ENCODE data around the gene PHLDB3. TPM values are rescaled to one million over a fixed set of nuclear protein-coding genes. Genes with fewer than 3 reads are reported as not detected.

Gene PHLDB3
- total RNA-seq, 1 donor from 2014 or later = 7.9 TPM

DNA sequence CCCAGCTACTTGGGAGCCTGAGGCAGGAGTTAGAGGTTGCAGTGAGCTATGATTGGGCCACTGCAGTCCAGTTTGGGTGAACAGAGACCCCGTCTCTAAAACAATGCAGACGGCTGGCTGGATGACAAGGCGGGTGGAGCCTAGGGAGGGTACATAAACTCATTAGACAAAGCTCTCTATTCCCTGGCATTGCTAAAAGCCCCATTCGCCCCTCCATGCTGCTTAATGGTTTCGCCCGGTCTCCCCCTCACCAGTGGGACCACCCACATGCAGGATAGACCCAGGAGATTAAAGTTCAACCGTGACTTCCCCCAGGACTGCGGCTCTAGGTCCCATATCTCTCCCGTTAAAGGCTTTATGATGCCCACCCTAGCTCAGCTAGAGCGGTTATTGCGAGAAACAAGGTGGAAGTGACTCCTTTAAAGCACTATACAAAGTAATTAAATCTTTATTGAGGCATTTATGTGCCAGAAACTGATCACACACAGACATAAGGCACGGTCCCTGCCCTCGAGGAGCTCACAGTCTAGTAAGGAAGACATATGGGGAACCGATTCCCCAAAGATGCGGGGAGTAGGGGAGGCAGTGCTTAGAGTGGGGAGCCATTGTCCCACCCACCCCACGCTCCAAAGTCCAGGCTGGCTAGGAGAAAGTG, 44.1 kb downstream of the PHLDB3 start:
- FAIRE-seq = no peak
- TF ChIP-seq, protein P1, sequence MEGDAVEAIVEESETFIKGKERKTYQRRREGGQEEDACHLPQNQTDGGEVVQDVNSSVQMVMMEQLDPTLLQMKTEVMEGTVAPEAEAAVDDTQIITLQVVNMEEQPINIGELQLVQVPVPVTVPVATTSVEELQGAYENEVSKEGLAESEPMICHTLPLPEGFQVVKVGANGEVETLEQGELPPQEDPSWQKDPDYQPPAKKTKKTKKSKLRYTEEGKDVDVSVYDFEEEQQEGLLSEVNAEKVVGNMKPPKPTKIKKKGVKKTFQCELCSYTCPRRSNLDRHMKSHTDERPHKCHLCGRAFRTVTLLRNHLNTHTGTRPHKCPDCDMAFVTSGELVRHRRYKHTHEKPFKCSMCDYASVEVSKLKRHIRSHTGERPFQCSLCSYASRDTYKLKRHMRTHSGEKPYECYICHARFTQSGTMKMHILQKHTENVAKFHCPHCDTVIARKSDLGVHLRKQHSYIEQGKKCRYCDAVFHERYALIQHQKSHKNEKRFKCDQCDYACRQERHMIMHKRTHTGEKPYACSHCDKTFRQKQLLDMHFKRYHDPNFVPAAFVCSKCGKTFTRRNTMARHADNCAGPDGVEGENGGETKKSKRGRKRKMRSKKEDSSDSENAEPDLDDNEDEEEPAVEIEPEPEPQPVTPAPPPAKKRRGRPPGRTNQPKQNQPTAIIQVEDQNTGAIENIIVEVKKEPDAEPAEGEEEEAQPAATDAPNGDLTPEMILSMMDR (IDR thresholded peaks at IDR 0.05; ENCODE audit: insufficient read depth, low read length, severe bottlenecking) = no peak

DNA sequence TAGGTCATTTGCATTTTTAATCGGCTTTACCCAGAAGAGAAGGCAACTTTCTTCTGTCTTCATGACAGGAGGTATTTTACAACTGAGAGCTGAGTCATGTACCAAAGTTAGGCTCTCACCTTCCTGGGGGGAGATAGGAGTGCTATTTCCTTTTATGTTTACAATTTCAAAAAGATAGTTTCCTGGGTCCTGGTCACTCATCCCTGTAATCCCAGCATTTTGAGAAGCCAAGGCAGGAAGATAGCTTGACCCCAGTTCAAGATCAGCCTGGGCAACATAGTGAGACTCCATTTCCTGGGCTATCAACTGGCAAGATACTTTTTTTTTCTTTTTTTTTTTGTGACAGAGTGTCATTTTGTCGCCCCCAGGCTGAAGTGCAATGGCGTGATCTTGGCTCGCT, 46.7 kb downstream of the PHLDB3 start:
- H3K27me3 ChIP-seq (ENCODE audit: control insufficient read depth, insufficient read depth, low read length) = no peaks in the 10 kb centered on the region
- DNase-seq (ENCODE audit: low read depth) (no peak), FAIRE-seq (no peak)
- H3K4me3 ChIP-seq (ENCODE audit: low read depth, low read length) = no peak overlapping the region
- TF ChIP-seq, protein P1 (IDR thresholded peaks at IDR 0.05; ENCODE audit: insufficient read depth, low read length, severe bottlenecking) = no peak
- peaks cover 4% of the 10 kb centered on the region for H3K36me3 ChIP-seq (ENCODE audit: control insufficient read depth, insufficient read depth, low read length)

More for the DNA sequence above, 44.1 kb downstream of the PHLDB3 start:
- Histone ChIP-seq H3K36me3 (ENCODE audit: control insufficient read depth, insufficient read depth, low read length) (peaks cover 4% of the 10 kb centered on the region), H3K4me3 (ENCODE audit: low read depth, low read length) (no peak overlapping the region), H3K27me3 (ENCODE audit: control insufficient read depth, insufficient read depth, low read length) (no peaks in the 10 kb centered on the region)
- no peak for DNase-seq (ENCODE audit: low read depth)

GRCh38 chr19:43455321-43456113, 49.0 kb downstream of the PHLDB3 start:
- no peak overlapping the region for H3K4me3 ChIP-seq (ENCODE audit: low read depth, low read length)
- no peaks in the 10 kb centered on the region for H3K36me3 ChIP-seq (ENCODE audit: control insufficient read depth, insufficient read depth, low read length)
- DNase-seq (ENCODE audit: low read depth) (peak; percentile 30), FAIRE-seq (no peak)
- TF ChIP-seq, protein P1 (IDR thresholded peaks at IDR 0.05; ENCODE audit: insufficient read depth, low read length, severe bottlenecking) = no peak
- no peaks in the 10 kb centered on the region for H3K27me3 ChIP-seq (ENCODE audit: control insufficient read depth, insufficient read depth, low read length)

DNA sequence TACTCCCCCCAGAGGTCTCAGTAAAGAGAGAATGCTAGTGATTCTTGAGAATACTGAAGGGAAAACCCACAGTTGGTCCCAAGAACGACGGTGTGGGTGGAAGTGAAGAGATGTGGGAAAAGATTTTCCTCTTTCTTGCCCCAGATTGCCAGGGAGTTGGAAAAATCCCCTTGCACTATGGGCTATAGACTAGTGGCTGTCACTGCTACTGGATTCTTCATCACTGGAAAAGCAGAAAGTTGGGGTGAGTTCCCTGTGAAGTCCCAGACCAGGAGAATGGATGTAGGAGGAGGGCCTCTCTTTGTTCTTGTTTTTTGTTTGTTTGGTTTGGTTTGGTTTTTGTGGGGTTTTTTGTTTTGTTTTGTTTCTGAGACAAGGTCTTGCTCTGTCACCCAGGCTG, 50.5 kb downstream of the PHLDB3 start:
- FAIRE-seq = no peak
- Histone ChIP-seq H3K36me3 (ENCODE audit: control insufficient read depth, insufficient read depth, low read length) (no peaks in the 10 kb centered on the region), H3K4me3 (ENCODE audit: low read depth, low read length) (no peak overlapping the region), H3K27me3 (ENCODE audit: control insufficient read depth, insufficient read depth, low read length) (no peaks in the 10 kb centered on the region)
- TF ChIP-seq, protein P1 (IDR thresholded peaks at IDR 0.05; ENCODE audit: insufficient read depth, low read length, severe bottlenecking) = no peak
- DNase-seq (ENCODE audit: low read depth) = no peak

GRCh38 chr19:43452582-43452981, 52.0 kb downstream of the PHLDB3 start:
- Histone ChIP-seq H3K4me3 (ENCODE audit: low read depth, low read length) (no peak overlapping the region), H3K36me3 (ENCODE audit: control insufficient read depth, insufficient read depth, low read length) (no peaks in the 10 kb centered on the region), H3K27me3 (ENCODE audit: control insufficient read depth, insufficient read depth, low read length) (no peaks in the 10 kb centered on the region)
- FAIRE-seq (no peak), DNase-seq (ENCODE audit: low read depth) (peak; percentile 92)
- TF ChIP-seq, protein P1 (IDR thresholded peaks at IDR 0.05; ENCODE audit: insufficient read depth, low read length, severe bottlenecking) = no peak
